DOHH2 (cell line): Measurements from ENCODE around the gene PRRT1.

Experiments used
- CTCF ChIP-seq: fragments of 200-600 bp; sonication (generic); IDR thresholded peaks from one replicate; pipeline ENCODE4 v1.5.1; 2014; ENCODE audit warnings: antibody characterized with exemption, mild to moderate bottlenecking, low read depth, low read length; ENCODE audit not compliant: poor library complexity, severe bottlenecking
- EZH2phosphoT487 ChIP-seq: fragments of 200-600 bp; sonication (generic); IDR thresholded peaks from 2 replicates; pipeline ENCODE4 v1.6.1; 2017; ENCODE audit warnings: borderline replicate concordance, mild to moderate bottlenecking, antibody characterized with exemption, low read length, moderate library complexity, mixed read lengths

DNA sequence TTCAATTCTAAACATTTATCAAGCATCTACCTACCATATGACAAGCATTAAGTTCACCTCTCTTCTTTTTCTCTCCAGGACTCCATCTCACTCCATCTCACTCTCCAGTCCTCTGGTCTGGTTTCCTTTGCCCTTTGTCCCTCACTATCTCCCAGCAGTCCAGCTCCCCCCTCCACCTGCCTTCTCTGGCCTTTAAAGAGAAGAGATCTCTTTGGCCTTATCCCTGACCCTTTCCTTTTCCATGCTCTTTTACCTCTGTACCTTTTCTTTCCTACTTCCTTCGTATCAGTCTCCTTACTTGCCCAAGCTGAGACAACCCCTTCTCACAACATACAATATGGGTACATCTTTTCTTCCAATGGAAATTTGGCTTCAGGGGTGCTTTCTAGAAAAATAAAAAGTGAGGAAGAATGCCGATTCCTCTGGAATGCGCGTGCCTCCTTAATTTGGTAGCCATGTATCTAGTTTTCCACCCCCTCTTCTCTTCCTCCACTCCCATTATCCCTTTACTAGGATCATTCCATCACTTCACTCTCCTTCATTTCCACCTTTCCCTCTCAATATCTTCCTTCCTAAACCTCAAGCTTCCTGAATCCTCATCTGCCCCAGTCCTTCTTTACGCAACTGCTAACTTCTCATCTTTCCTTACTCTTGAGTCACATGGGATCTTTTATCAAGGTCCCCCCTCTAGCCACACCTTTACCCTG, 24.9 kb upstream of the PRRT1 start:
- TF ChIP-seq CTCF (no peak), EZH2phosphoT487 (no peak)
